ENCODE data around the gene NF1. TPM values are rescaled to one million over a fixed set of nuclear protein-coding genes. Genes with fewer than 3 reads are reported as not detected.

Gene NF1
- total and polyA plus RNA-seq, 2 of the 13 experiments (the other 11 are each of a cell fraction or from before 2014, with no cell fraction given), result 21.5 to 26.5 TPM

DNA sequence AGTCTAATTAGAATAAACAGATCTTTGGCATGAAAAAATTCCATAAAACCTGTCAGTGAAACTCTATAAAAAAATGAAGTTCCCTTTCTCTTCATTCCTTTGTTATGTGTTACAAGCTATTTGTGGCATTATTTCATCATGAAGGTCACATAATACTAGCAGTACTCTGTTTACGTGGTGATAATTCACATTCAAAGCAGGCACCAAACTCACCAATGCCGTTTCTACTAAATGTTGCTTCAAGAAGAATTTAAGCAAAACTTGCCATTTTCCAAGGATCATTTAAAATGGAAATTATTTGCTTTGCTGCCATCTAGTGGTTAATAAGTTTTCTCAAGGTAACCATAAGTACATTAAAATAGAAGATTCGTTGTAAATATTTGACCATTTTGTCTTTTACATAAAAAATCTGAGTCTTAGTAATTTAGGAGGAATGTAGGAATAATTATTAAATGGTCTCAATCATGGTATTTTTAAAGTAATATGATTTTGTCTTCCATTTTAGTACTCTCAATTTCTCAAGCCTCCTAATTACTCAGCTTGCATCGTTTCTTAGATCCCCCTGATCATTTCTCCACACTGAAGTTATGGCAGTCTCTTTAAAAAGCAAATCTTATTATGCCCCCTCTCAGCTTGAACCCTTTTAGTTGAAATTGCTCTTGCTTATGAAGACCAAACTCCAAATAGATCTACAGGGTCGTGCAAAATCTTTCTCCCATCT lies 121.4 kb downstream of the NF1 start:
- CTCF ChIA-PET (ENCODE audit: low intra/inter-chr PET ratio, low total read pairs), result interaction anchor here (1.5 kb wide), 1 partner anchor 204 kb away, joined by 15 read pairs; no protein-coding TSS in a partner anchor

More for the DNA sequence above, 121.4 kb downstream of the NF1 start:
- Histone ChIP-seq H3K4me2 (ENCODE audit: low read depth, low read length) (no peak overlapping the region), H3K9ac (ENCODE audit: insufficient read depth, low read depth, low read length) (no peak overlapping the region), H4K20me1 (ENCODE audit: insufficient read depth, low read length) (no peaks in the 10 kb centered on the region), H3K79me2 (ENCODE audit: insufficient read depth, low read length) (no peaks in the 10 kb centered on the region), H2AFZ (ENCODE audit: low read length) (no peak overlapping the region), H3K27ac (ENCODE audit: extremely low read length, insufficient read depth, low read length) (no peak overlapping the region), H3K27me3 (ENCODE audit: control insufficient read depth in 1 of 2, insufficient read depth in 2 of 2, low read length in 2 of 2) (no peaks in the 10 kb centered on the region), H3K36me3 (replicated peaks in 1 of 2; ENCODE audit: control insufficient read depth in 1 of 2, insufficient read depth in 2 of 2, low read length in 2 of 2) (peaks cover 5 to 30% of the 10 kb centered on the region in 2 experiments; a peak in 4 of 5 replicates), H3K4me1 (ENCODE audit: insufficient read depth, low read length) (no peaks in the 10 kb centered on the region), H3K9me3 (ENCODE audit: low read length) (no peaks in the 10 kb centered on the region), H3K4me3 (replicated peaks in 1 of 3; ENCODE audit: insufficient read depth in 1 of 3, low read depth in 2 of 3, low read length in 3 of 3) (no peak overlapping the region)
- intact Hi-C loops (cut with micrococcal nuclease; ENCODE audit: unreplicated experiment) (no loop called here), in situ Hi-C loops (cut with HindIII; ENCODE audit: extremely low pct_ligation_motif_present, low pct_unique_long_range_greater_than_20kb) (loop anchor here (5.0 kb wide), 1 partner anchor 209 kb away; no protein-coding TSS in a partner anchor)
- TF ChIP-seq, protein P1, sequence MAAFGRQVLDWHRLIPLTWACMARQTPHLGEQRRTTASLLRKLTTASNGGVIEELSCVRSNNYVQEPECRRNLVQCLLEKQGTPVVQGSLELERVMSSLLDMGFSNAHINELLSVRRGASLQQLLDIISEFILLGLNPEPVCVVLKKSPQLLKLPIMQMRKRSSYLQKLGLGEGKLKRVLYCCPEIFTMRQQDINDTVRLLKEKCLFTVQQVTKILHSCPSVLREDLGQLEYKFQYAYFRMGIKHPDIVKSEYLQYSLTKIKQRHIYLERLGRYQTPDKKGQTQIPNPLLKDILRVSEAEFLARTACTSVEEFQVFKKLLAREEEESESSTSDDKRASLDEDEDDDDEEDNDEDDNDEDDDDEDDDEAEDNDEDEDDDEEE (CRISPR knock-in tag; IDR thresholded peaks at IDR 0.05), result no peak
- TF ChIP-seq STAG1 (CRISPR knock-in tag; IDR thresholded peaks at IDR 0.05) (peak; percentile 73), SAFB2 (CRISPR knock-in tag; IDR thresholded peaks at IDR 0.05; ENCODE audit: borderline replicate concordance, low read depth) (no peak)
- TF ChIP-seq, protein P2, sequence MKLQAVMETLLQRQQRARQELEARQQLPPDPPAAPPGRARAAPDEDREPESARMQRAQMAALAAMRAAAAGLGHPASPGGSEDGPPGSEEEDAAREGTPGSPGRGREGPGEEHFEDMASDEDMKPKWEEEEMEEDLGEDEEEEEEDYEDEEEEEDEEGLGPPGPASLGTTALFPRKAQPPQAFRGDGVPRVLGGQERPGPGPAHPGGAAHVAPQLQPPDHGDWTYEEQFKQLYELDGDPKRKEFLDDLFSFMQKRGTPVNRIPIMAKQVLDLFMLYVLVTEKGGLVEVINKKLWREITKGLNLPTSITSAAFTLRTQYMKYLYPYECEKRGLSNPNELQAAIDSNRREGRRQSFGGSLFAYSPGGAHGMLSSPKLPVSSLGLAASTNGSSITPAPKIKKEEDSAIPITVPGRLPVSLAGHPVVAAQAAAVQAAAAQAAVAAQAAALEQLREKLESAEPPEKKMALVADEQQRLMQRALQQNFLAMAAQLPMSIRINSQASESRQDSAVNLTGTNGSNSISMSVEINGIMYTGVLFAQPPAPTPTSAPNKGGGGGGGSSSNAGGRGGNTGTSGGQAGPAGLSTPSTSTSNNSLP (IDR thresholded peaks at IDR 0.05; ENCODE audit: low read depth, low read length), result peak; percentile 25; the same call in 1 of the 2 replicates
- TF ChIP-seq, protein P3, sequence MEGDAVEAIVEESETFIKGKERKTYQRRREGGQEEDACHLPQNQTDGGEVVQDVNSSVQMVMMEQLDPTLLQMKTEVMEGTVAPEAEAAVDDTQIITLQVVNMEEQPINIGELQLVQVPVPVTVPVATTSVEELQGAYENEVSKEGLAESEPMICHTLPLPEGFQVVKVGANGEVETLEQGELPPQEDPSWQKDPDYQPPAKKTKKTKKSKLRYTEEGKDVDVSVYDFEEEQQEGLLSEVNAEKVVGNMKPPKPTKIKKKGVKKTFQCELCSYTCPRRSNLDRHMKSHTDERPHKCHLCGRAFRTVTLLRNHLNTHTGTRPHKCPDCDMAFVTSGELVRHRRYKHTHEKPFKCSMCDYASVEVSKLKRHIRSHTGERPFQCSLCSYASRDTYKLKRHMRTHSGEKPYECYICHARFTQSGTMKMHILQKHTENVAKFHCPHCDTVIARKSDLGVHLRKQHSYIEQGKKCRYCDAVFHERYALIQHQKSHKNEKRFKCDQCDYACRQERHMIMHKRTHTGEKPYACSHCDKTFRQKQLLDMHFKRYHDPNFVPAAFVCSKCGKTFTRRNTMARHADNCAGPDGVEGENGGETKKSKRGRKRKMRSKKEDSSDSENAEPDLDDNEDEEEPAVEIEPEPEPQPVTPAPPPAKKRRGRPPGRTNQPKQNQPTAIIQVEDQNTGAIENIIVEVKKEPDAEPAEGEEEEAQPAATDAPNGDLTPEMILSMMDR (CRISPR knock-in tag; IDR thresholded peaks at IDR 0.05), result peak; percentile 50
- ATAC-seq (no peak), DNase-seq (ENCODE audit: low spot score) (peak; percentile 12), FAIRE-seq (no peak)
- 50% methylated on average over 5 of the region's 5 CpGs for WGBS (ENCODE audit: low lambda C conversion rate)
- POLR2A ChIA-PET, result no interaction called here
- BruUV-seq (replicated peaks), result no TSS peak
